K562 (cell line): ENCODE results near the gene MNDA.

ENCODE experiments used
- CHD2 ChIP-seq: IDR thresholded peaks from 2 replicates; pipeline ENCODE4 v1.6.1; 2011; ENCODE audit warnings: low read depth, low read length
- GATA2 ChIP-seq: sonication (generic); formaldehyde crosslinking; IDR thresholded peaks from 2 replicates; pipeline ENCODE4 v1.4.0; 2020; ENCODE audit warnings: mild to moderate bottlenecking, missing genetic modification reagents
- HNRNPLL ChIP-seq: fragments of 200-400 bp; formaldehyde crosslinking; IDR thresholded peaks from 2 replicates; pipeline ENCODE4 v1.6.1; 2017; ENCODE audit warnings: low read length, low read depth, mild to moderate bottlenecking; ENCODE audit not compliant: poor library complexity, severe bottlenecking
- POLR2H ChIP-seq: IDR thresholded peaks from 2 replicates; pipeline ENCODE4 v1.6.1; 2016; ENCODE audit warnings: missing genetic modification characterization, low read depth, mild to moderate bottlenecking, control low read depth, missing compliant biosample characterization, moderate library complexity
- SLC30A9 ChIP-seq: fragments of 250-450 bp; sonication (Bioruptor Pico); IDR thresholded peaks from 2 replicates; pipeline ENCODE4 v1.8.0; 2022; ENCODE audit warnings: mild to moderate bottlenecking, moderate library complexity
- SMAD1 ChIP-seq: fragments of 150-350 bp; IDR thresholded peaks from 2 replicates; pipeline ENCODE4 v1.6.1; 2014; ENCODE audit warnings: low read length, low read depth; ENCODE audit not compliant: partially characterized antibody
- TBP ChIP-seq: optimal IDR thresholded peaks from 2 replicates; pipeline ENCODE3; 2011; ENCODE audit warnings: low read depth, low read length, improper control_type of control experiment
- ZNF12 ChIP-seq: sonication (generic); formaldehyde crosslinking; IDR thresholded peaks from 2 replicates; pipeline ENCODE4 v1.4.0; 2020; ENCODE audit warnings: mild to moderate bottlenecking, missing genetic modification reagents
- TF ChIP-seq, protein P1 (sequence below), 2 experiments: fragments of 450-650 bp; IDR thresholded peaks; 2 replicates each; pipeline ENCODE4 v1.6.1; 2016
- TF ChIP-seq, protein P2 (sequence below): fragments of 450-650 bp; conservative IDR thresholded peaks from 2 replicates; pipeline ENCODE4 v1.6.1; 2016; ENCODE audit warnings: missing genetic modification characterization, low read depth, mild to moderate bottlenecking, control low read depth, missing compliant biosample characterization
- TF ChIP-seq, protein P3 (sequence below): fragments of 250-450 bp; sonication (Bioruptor Pico); IDR thresholded peaks from 2 replicates; pipeline ENCODE4 v1.8.0; 2022; ENCODE audit warnings: moderate library complexity, mild to moderate bottlenecking, inconsistent platforms
- TF ChIP-seq, protein P4 (sequence below), 3 experiments: IDR thresholded peaks in 2 of 3; conservative IDR thresholded peaks in 1 of 3; 2 replicates each; pipeline ENCODE4 v1.5.1; 2011 to 2012; ENCODE audit warnings: low read length in 3 of 3, mild to moderate bottlenecking in 3 of 3, control low read depth in 2 of 3, improper control_type of control experiment in 1 of 3, inconsistent platforms in 1 of 3, low read depth in 1 of 3, mixed read lengths in 1 of 3, moderate library complexity in 1 of 3; ENCODE audit not compliant: insufficient read depth in 2 of 3
- TF ChIP-seq, protein P5 (sequence below): IDR thresholded peaks from 2 replicates; pipeline ENCODE4 v1.6.1; 2014; ENCODE audit warnings: antibody characterized with exemption
- TF ChIP-seq, protein P6 (sequence below): sonication (generic); formaldehyde crosslinking; IDR thresholded peaks from 2 replicates; pipeline ENCODE4 v1.8.1; 2023; ENCODE audit warnings: mild to moderate bottlenecking, missing genetic modification reagents

DNA sequence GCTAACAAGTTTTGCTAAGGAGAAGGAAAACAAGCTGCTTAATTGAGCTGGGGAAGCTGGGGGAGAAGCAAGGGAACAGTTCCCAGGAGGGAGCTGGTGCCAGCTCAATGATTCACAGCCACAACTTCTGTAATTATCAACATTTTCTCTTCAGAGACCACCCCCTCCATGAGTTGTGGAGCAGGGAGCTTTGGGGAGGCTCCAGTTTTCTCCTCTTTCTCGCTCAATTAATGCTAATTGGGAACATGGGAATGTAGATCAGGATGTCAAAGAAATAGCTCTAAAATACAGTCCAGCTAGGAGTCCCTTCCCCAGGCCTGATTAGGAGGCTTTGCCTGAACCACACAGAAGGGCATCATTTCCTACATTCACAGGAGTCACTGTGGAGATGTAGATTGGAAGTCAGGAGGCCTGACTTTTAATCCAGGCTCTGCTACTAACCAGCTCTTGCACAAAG lies 12.1 kb upstream of the MNDA start:
- TF ChIP-seq, protein P1, sequence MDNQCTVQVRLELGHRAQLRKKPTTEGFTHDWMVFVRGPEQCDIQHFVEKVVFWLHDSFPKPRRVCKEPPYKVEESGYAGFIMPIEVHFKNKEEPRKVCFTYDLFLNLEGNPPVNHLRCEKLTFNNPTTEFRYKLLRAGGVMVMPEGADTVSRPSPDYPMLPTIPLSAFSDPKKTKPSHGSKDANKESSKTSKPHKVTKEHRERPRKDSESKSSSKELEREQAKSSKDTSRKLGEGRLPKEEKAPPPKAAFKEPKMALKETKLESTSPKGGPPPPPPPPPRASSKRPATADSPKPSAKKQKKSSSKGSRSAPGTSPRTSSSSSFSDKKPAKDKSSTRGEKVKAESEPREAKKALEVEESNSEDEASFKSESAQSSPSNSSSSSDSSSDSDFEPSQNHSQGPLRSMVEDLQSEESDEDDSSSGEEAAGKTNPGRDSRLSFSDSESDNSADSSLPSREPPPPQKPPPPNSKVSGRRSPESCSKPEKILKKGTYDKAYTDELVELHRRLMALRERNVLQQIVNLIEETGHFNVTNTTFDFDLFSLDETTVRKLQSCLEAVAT (IDR thresholded peaks at IDR 0.05), result no peak
- TF ChIP-seq TBP, result no peak
- no peak for TF ChIP-seq SMAD1
- TF ChIP-seq, protein P2, sequence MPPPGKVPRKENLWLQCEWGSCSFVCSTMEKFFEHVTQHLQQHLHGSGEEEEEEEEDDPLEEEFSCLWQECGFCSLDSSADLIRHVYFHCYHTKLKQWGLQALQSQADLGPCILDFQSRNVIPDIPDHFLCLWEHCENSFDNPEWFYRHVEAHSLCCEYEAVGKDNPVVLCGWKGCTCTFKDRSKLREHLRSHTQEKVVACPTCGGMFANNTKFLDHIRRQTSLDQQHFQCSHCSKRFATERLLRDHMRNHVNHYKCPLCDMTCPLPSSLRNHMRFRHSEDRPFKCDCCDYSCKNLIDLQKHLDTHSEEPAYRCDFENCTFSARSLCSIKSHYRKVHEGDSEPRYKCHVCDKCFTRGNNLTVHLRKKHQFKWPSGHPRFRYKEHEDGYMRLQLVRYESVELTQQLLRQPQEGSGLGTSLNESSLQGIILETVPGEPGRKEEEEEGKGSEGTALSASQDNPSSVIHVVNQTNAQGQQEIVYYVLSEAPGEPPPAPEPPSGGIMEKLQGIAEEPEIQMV (tag), result 0 out of 2 replicates have a peak, but pooled peaks have one; percentile 8
- no peak for TF ChIP-seq SLC30A9 (CRISPR knock-in tag)
- TF ChIP-seq CHD2, result no peak
- TF ChIP-seq HNRNPLL, result no peak
- TF ChIP-seq, protein P3, sequence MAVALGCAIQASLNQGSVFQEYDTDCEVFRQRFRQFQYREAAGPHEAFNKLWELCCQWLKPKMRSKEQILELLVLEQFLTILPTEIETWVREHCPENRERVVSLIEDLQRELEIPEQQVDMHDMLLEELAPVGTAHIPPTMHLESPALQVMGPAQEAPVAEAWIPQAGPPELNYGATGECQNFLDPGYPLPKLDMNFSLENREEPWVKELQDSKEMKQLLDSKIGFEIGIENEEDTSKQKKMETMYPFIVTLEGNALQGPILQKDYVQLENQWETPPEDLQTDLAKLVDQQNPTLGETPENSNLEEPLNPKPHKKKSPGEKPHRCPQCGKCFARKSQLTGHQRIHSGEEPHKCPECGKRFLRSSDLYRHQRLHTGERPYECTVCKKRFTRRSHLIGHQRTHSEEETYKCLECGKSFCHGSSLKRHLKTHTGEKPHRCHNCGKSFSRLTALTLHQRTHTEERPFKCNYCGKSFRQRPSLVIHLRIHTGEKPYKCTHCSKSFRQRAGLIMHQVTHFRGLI (CRISPR knock-in tag), result no peak
- TF ChIP-seq, protein P4, sequence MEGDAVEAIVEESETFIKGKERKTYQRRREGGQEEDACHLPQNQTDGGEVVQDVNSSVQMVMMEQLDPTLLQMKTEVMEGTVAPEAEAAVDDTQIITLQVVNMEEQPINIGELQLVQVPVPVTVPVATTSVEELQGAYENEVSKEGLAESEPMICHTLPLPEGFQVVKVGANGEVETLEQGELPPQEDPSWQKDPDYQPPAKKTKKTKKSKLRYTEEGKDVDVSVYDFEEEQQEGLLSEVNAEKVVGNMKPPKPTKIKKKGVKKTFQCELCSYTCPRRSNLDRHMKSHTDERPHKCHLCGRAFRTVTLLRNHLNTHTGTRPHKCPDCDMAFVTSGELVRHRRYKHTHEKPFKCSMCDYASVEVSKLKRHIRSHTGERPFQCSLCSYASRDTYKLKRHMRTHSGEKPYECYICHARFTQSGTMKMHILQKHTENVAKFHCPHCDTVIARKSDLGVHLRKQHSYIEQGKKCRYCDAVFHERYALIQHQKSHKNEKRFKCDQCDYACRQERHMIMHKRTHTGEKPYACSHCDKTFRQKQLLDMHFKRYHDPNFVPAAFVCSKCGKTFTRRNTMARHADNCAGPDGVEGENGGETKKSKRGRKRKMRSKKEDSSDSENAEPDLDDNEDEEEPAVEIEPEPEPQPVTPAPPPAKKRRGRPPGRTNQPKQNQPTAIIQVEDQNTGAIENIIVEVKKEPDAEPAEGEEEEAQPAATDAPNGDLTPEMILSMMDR (IDR thresholded peaks at IDR 0.05 in 2 of 3, conservative IDR thresholded peaks at IDR 0.05 in 1 of 3; ENCODE audit: insufficient read depth in 2 of 3, low read depth in 1 of 3, low read length in 3 of 3), result no peak
- no peak for TF ChIP-seq ZNF12
- TF ChIP-seq POLR2H (tag), result no peak
- TF ChIP-seq, protein P5, sequence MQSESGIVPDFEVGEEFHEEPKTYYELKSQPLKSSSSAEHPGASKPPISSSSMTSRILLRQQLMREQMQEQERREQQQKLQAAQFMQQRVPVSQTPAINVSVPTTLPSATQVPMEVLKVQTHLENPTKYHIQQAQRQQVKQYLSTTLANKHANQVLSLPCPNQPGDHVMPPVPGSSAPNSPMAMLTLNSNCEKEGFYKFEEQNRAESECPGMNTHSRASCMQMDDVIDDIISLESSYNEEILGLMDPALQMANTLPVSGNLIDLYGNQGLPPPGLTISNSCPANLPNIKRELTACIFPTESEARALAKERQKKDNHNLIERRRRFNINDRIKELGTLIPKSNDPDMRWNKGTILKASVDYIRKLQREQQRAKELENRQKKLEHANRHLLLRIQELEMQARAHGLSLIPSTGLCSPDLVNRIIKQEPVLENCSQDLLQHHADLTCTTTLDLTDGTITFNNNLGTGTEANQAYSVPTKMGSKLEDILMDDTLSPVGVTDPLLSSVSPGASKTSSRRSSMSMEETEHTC, result no peak
- TF ChIP-seq, protein P6, sequence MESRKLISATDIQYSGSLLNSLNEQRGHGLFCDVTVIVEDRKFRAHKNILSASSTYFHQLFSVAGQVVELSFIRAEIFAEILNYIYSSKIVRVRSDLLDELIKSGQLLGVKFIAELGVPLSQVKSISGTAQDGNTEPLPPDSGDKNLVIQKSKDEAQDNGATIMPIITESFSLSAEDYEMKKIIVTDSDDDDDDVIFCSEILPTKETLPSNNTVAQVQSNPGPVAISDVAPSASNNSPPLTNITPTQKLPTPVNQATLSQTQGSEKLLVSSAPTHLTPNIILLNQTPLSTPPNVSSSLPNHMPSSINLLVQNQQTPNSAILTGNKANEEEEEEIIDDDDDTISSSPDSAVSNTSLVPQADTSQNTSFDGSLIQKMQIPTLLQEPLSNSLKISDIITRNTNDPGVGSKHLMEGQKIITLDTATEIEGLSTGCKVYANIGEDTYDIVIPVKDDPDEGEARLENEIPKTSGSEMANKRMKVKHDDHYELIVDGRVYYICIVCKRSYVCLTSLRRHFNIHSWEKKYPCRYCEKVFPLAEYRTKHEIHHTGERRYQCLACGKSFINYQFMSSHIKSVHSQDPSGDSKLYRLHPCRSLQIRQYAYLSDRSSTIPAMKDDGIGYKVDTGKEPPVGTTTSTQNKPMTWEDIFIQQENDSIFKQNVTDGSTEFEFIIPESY, result no peak
- TF ChIP-seq GATA2 (CRISPR knock-in tag), result no peak
